Breast epithelium (tissue), 3 donors: ENCODE measurements around the gene RPS6KB2.

Source experiments
- CTCF ChIP-seq, 3 donors: fragments of 450-650 bp; IDR thresholded peaks; one replicate each; pipeline ENCODE4 v1.5.1; 2016 to 2017; ENCODE audit warnings: antibody characterized with exemption in 3 of 3, mild to moderate bottlenecking in 3 of 3, moderate library complexity in 3 of 3
- POLR2AphosphoS5 ChIP-seq, 3 donors: sonication (generic); formaldehyde crosslinking; IDR thresholded peaks; one replicate each; pipeline ENCODE4 v1.6.1; 2017; ENCODE audit warnings: antibody characterized with exemption in 3 of 3

DNA sequence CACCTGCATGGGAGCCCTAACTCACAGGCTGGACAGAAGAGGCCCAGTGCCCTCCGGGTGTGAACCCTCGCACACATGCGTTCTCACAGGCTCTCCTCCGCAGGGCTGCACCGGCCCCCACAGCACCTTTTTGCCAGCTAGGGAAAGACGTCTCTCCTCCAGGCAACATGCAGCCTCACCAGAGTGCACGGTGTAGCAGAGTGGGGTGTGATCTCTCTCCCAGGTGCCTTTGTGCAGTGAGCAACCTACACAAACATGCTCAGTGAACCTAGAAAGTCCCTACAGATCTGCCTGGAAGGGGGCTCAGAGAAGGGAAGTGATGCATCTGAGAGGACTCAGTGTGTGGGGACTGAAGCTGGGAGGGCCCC, 16.5 kb upstream of the RPS6KB2 start:
- TF ChIP-seq CTCF (IDR thresholded peaks at IDR 0.05) (no peak), POLR2AphosphoS5 (IDR thresholded peaks at IDR 0.05) (no peak)
